GM12878 (cell line): ENCODE results near the gene PSMD10. TPM values are rescaled to one million over a fixed set of nuclear protein-coding genes. Genes with fewer than 3 reads are reported as not detected.

Experiments
- ATAC-seq: fragments of 200-7000 bp; cut with Tn5 transposase; 3 replicates; pipeline ENCODE4 v1.9.1; 2020; ENCODE audit warnings: mild to moderate bottlenecking, moderate library complexity
- BruUV-seq: library from RNA; stranded (reverse); fragments of 400-500 nt; replicated peaks from 2 replicates; lab custom pipeline; 2021; lab: Mats Ljungman, UMichigan
- CTCF ChIA-PET: fragments of 300-600 bp; sonication (Branson Sonifier 250); formaldehyde crosslinking; extraction: SDS; loops from one replicate; lab custom pipeline; 2021; ENCODE audit warnings: inconsistent platforms; lab: Yijun Ruan, JAX
- POLR2A ChIA-PET: fragments of 350-600 bp; formaldehyde crosslinking; extraction: SDS; loops from one replicate; lab custom pipeline; 2021; ENCODE audit warnings: inconsistent platforms; lab: Charles Lee
- RAD21 ChIA-PET: fragments of 300-600 bp; sonication (Branson Sonifier 250); formaldehyde crosslinking; loops from one replicate; lab custom pipeline; 2023; ENCODE audit warnings: antibody characterized with exemption; ENCODE audit not compliant: unreplicated experiment; lab: Charles Lee
- SMC1A ChIA-PET: fragments of 300-600 bp; sonication (Branson Sonifier 250); formaldehyde crosslinking; loops from one replicate; lab custom pipeline; 2023; ENCODE audit not compliant: unreplicated experiment, uncharacterized antibody; lab: Charles Lee
- DNase-seq: peaks from one replicate; pipeline ENCODE4 v3.0.0-alpha.2; 2011; ENCODE audit warnings: low read depth, low spot score
- FAIRE-seq: peaks from 3 replicates; lab custom pipeline; 2011; peaks lifted over from hg19 to GRCh38; lab: Jason Lieb, UNC
- H2AFZ ChIP-seq: 2 replicates; pipeline ENCODE4 v1.6.0; 2011; ENCODE audit warnings: low read depth, low read length, control low read depth; ENCODE audit not compliant: control insufficient read depth
- H3K27ac ChIP-seq: 2 replicates; pipeline ENCODE4 v1.5.1; 2011; ENCODE audit warnings: control low read depth; ENCODE audit not compliant: control insufficient read depth, insufficient read depth
- H3K27me3 ChIP-seq, 2 experiments: replicated peaks in 1 of 2; 2 replicates each; pipeline versions ENCODE4 v1.6.0 to v1.6.1; 2011; ENCODE audit warnings: low read length in 1 of 2; ENCODE audit not compliant: control insufficient read depth in 2 of 2, insufficient read depth in 2 of 2
- H3K36me3 ChIP-seq, 2 experiments: 2 replicates each; pipeline ENCODE4 v1.5.1; 2011; ENCODE audit warnings: low read length in 1 of 2; ENCODE audit not compliant: control insufficient read depth in 2 of 2, insufficient read depth in 2 of 2
- H3K4me1 ChIP-seq: 2 replicates; pipeline ENCODE4 v1.6.1; 2011; ENCODE audit warnings: mild to moderate bottlenecking, low read length, moderate library complexity, mixed read lengths; ENCODE audit not compliant: control insufficient read depth, insufficient read depth
- H3K4me2 ChIP-seq: 2 replicates; pipeline ENCODE4 v1.6.0; 2011; ENCODE audit warnings: control low read depth; ENCODE audit not compliant: control insufficient read depth, insufficient read depth
- H3K4me3 ChIP-seq: fragments of 200-600 bp; sonication (generic); 2 replicates; pipeline ENCODE4 v1.5.1; 2016
- H3K79me2 ChIP-seq: 2 replicates; pipeline ENCODE4 v1.6.0; 2011; ENCODE audit warnings: low read length; ENCODE audit not compliant: control insufficient read depth, insufficient read depth
- H3K9ac ChIP-seq: 2 replicates; pipeline ENCODE4 v1.8.0; 2011; ENCODE audit warnings: low read length, control low read depth, mixed read lengths; ENCODE audit not compliant: control insufficient read depth, insufficient read depth
- H3K9me3 ChIP-seq: replicated peaks from 3 replicates; pipeline ENCODE4 v1.5.1; 2011; ENCODE audit warnings: mild to moderate bottlenecking, low read length; ENCODE audit not compliant: control insufficient read depth, insufficient read depth
- H4K20me1 ChIP-seq: 2 replicates; pipeline ENCODE4 v1.6.0; 2011; ENCODE audit not compliant: control insufficient read depth, insufficient read depth
- BRCA1 ChIP-seq: IDR thresholded peaks from 2 replicates; pipeline ENCODE4 v1.6.1; 2011; ENCODE audit warnings: low read depth, low read length, improper control_type of control experiment
- CHD2 ChIP-seq: IDR thresholded peaks from 2 replicates; pipeline ENCODE4 v1.6.1; 2011; ENCODE audit warnings: low read depth, low read length, improper control_type of control experiment, borderline replicate concordance
- EED ChIP-seq: sonication (generic); IDR thresholded peaks from 2 replicates; pipeline ENCODE4 v1.6.1; 2016; ENCODE audit warnings: antibody characterized with exemption, low read depth
- MEF2A ChIP-seq: IDR thresholded peaks from 2 replicates; pipeline ENCODE4 v1.6.1; 2011; ENCODE audit warnings: low read depth, mild to moderate bottlenecking, low read length, moderate library complexity; ENCODE audit not compliant: insufficient read depth
- SMARCA5 ChIP-seq: fragments of 450-650 bp; IDR thresholded peaks from 2 replicates; pipeline ENCODE4 v1.6.1; 2017; ENCODE audit warnings: mild to moderate bottlenecking
- SRF ChIP-seq, 2 experiments: IDR thresholded peaks; 2 replicates each; pipeline ENCODE4 v1.6.1; 2011; ENCODE audit warnings: low read depth in 2 of 2, low read length in 2 of 2, mild to moderate bottlenecking in 1 of 2, moderate library complexity in 1 of 2
- TAF1 ChIP-seq: IDR thresholded peaks from 2 replicates; pipeline ENCODE4 v1.6.1; 2011; ENCODE audit warnings: mild to moderate bottlenecking, low read depth, low read length, borderline replicate concordance
- USF2 ChIP-seq: IDR thresholded peaks from 2 replicates; pipeline ENCODE4 v1.6.1; 2011; ENCODE audit warnings: low read depth, low read length, improper control_type of control experiment, borderline replicate concordance
- WGBS: methylation state at CpG from one replicate; pipeline ENCODE4 v1.1.6; 2016; ENCODE audit warnings: low lambda C conversion rate; ENCODE audit not compliant: insufficient replicate concordance, insufficient coverage; ENCODE audit errors: missing lambda C conversion rate; 5-methylcytosine and 5-hydroxymethylcytosine counted together
- in situ Hi-C: fragments of 300-500 bp; cut with MboI; formaldehyde crosslinking; loops from 9 replicates; pipeline ENCODE4 v1.14.3; 2018; ENCODE audit warnings: mixed read lengths
- intact Hi-C: fragments of 100-400 bp; cut with micrococcal nuclease; formaldehyde crosslinking; loops from one replicate; pipeline ENCODE4 v1.14.2; 2022; ENCODE audit not compliant: unreplicated experiment
- polyA plus RNA-seq, 11 experiments: library from polyadenylated mRNA; depleted of rRNA in 4 of 11; unstranded in 6 of 11; stranded (reverse) in 5 of 11; fragments of >200 nt; fragmentation: Nextera tagmentation in 4 of 11; fragmentation: Illumina TruSeq in 1 of 11; extraction: Ambion mirVana in 4 of 11; extraction: Trizol in 1 of 11; gene quantifications; 1 replicate in 1 of 11; 2 replicates in 10 of 11; pipeline versions ENCODE4 v1.2.1 to v1.2.3, GENCODE V29; 2011 to 2016; ENCODE audit warnings: inconsistent platforms in 2 of 11, missing spikeins in 2 of 11, low read depth in 1 of 11
- total RNA-seq, 4 experiments: library from RNA; depleted of rRNA in 3 of 4; stranded (reverse); fragments of >200 nt in 3 of 4; fragmentation: Illumina TruSeq in 1 of 4; extraction: Trizol in 1 of 4; gene quantifications; 2 replicates each; pipeline versions ENCODE4 v1.2.1 to v1.2.3, GENCODE V29; 2013 to 2021
- TF ChIP-seq, protein P1 (sequence below): fragments of 450-650 bp; IDR thresholded peaks from 2 replicates; pipeline ENCODE4 v1.6.1; 2017; ENCODE audit warnings: mild to moderate bottlenecking, low read depth, inconsistent platforms; ENCODE audit not compliant: poor library complexity, severe bottlenecking
- TF ChIP-seq, protein P2 (sequence below): IDR thresholded peaks from 2 replicates; pipeline ENCODE4 v1.6.1; 2012; ENCODE audit warnings: improper control_type of control experiment, low read depth, low read length; ENCODE audit not compliant: insufficient replicate concordance

The PSMD10 gene
- total and polyA plus RNA-seq, 10 of the 15 experiments (the other 5 are each of a cell fraction or from before 2014, with no cell fraction given), result 46.9 to 152 (median 75.4) TPM

GRCh38 chrX:108123591-108124366 is 32.4 kb upstream of the PSMD10 start (continued):
- TF ChIP-seq, protein P1, sequence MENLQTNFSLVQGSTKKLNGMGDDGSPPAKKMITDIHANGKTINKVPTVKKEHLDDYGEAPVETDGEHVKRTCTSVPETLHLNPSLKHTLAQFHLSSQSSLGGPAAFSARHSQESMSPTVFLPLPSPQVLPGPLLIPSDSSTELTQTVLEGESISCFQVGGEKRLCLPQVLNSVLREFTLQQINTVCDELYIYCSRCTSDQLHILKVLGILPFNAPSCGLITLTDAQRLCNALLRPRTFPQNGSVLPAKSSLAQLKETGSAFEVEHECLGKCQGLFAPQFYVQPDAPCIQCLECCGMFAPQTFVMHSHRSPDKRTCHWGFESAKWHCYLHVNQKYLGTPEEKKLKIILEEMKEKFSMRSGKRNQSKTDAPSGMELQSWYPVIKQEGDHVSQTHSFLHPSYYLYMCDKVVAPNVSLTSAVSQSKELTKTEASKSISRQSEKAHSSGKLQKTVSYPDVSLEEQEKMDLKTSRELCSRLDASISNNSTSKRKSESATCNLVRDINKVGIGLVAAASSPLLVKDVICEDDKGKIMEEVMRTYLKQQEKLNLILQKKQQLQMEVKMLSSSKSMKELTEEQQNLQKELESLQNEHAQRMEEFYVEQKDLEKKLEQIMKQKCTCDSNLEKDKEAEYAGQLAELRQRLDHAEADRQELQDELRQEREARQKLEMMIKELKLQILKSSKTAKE, result no peak
- TF ChIP-seq CHD2 (no peak), TAF1 (no peak), MEF2A (no peak), USF2 (no peak)

- H3K4me3 ChIP-seq, result no peak overlapping the region
- no peaks in the 10 kb centered on the region; the same call in 2 of the 3 replicates for H3K9me3 ChIP-seq
- no peak overlapping the region for H3K27ac ChIP-seq
- no peaks in the 10 kb centered on the region for H3K36me3 ChIP-seq
- H3K27me3 ChIP-seq, result no peaks in the 10 kb centered on the region; a peak in 1 of 4 replicates
- H3K9ac ChIP-seq, result no peak overlapping the region
- H3K4me2 ChIP-seq, result no peak overlapping the region
- H3K79me2 ChIP-seq, result no peaks in the 10 kb centered on the region
- intact Hi-C loops, result no loop called here
- SMC1A ChIA-PET, result no interaction called here
- no peaks in the 10 kb centered on the region for H3K4me1 ChIP-seq
- no TSS peak for BruUV-seq
- POLR2A ChIA-PET, result interaction anchor here (0.6 kb wide), 1 partner anchor 18 kb away, joined by 3 read pairs; no protein-coding TSS in a partner anchor
- no peak for FAIRE-seq
- in situ Hi-C loops, result no loop called here
- no peak for DNase-seq
- H4K20me1 ChIP-seq, result no peaks in the 10 kb centered on the region
- no peak for ATAC-seq
- RAD21 ChIA-PET, result no interaction called here
- WGBS, result 73% methylated on average over 2 of the region's 2 CpGs
- CTCF ChIA-PET, result interaction anchor here (0.8 to 1.6 kb wide), 2 partner anchors 17 to 19 kb away, joined by 3 to 8 read pairs; no protein-coding TSS in a partner anchor
- no peak overlapping the region for H2AFZ ChIP-seq
- TF ChIP-seq SRF (IDR thresholded peaks at IDR 0.05; ENCODE audit: low read depth in 2 of 2, low read length in 2 of 2), result no peak
- TF ChIP-seq BRCA1, result no peak
- TF ChIP-seq SMARCA5, result no peak
- no peak for TF ChIP-seq EED
- TF ChIP-seq, protein P2, sequence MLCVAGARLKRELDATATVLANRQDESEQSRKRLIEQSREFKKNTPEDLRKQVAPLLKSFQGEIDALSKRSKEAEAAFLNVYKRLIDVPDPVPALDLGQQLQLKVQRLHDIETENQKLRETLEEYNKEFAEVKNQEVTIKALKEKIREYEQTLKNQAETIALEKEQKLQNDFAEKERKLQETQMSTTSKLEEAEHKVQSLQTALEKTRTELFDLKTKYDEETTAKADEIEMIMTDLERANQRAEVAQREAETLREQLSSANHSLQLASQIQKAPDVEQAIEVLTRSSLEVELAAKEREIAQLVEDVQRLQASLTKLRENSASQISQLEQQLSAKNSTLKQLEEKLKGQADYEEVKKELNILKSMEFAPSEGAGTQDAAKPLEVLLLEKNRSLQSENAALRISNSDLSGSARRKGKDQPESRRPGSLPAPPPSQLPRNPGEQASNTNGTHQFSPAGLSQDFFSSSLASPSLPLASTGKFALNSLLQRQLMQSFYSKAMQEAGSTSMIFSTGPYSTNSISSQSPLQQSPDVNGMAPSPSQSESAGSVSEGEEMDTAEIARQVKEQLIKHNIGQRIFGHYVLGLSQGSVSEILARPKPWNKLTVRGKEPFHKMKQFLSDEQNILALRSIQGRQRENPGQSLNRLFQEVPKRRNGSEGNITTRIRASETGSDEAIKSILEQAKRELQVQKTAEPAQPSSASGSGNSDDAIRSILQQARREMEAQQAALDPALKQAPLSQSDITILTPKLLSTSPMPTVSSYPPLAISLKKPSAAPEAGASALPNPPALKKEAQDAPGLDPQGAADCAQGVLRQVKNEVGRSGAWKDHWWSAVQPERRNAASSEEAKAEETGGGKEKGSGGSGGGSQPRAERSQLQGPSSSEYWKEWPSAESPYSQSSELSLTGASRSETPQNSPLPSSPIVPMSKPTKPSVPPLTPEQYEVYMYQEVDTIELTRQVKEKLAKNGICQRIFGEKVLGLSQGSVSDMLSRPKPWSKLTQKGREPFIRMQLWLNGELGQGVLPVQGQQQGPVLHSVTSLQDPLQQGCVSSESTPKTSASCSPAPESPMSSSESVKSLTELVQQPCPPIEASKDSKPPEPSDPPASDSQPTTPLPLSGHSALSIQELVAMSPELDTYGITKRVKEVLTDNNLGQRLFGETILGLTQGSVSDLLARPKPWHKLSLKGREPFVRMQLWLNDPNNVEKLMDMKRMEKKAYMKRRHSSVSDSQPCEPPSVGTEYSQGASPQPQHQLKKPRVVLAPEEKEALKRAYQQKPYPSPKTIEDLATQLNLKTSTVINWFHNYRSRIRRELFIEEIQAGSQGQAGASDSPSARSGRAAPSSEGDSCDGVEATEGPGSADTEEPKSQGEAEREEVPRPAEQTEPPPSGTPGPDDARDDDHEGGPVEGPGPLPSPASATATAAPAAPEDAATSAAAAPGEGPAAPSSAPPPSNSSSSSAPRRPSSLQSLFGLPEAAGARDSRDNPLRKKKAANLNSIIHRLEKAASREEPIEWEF, result no peak
Observed at GRCh38 chrX:108122748-108123147, 31.4 kb upstream of the PSMD10 start.
